NCI-H510A (cell line): Measurements from ENCODE around the gene SMAD2.
"Not testable (repeated sequence)": the region's sequence is repeated elsewhere in the genome, so short reads cannot be mapped to it uniquely, and the experiment has no call there.

Experiments
- DNase-seq: peaks from one replicate; lab custom pipeline; 2025; lab: John Stamatoyannopoulos, UW

SMAD2 gene

DNA sequence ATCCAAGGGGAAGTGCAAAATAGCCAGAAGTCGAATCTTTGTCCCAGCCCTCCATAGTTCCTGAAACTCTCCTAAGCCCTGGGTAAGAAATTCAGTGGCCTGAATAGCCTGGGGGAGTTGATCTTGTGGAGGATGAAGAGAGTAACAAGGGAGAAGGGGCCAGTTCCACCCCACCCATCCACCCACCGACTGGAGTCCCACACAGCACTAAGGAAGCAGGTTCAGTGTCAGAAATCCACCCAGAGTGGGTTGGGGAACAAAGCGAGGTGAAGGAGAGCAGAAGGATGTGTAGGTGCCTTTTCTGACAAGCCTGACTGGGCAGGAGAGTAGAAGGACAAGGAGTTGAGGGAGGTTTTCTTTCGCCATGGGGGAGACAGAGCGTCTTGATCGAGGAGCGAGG is 136.8 kb downstream of the SMAD2 start:
- no peak for DNase-seq

DNA sequence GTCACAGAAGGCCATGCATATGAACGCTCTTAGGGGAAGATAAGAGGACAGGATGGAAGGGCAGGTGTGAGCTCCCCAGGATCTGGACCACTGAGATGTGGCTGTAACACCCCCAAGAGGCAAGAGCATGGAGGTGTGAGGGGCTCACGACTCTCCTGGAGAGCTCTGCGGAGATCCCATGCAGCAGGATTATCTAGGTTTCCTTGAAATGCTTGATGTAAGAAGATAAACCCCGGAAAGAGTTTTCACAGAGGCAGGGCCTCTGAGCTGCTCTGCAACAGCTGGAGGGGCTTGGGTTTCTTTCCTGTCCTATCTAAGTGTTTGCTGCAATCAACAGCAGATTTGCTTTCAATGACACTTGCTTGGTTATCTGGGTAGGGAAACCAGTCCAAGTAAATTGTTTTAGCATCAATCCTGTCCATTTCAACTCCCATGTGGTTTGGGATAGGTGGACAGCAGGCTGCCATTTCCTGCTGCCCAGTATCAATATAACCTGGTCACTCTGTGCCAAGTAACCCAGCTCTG is 138.9 kb downstream of the SMAD2 start:
- DNase-seq = no peak

DNA sequence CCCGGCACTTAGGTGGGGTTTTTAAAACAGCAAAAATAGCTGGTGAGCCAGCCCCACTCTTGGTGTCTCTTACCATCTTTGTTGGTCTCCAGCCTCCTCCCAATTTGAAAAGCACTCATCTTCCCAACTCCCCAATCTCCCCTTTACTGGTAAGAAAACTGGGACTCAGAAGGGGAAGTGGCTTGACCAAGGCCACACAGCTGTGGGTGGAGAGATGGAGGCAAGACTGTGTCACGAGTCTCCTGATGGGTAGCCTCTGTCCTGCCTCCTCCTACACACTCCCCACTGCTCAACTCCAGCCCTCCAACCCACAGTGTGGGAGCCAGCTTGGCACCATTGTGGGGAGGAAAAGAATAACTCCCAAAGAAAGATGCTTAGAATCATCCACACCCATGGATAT is 140.4 kb downstream of the SMAD2 start:
- DNase-seq = no peak

DNA sequence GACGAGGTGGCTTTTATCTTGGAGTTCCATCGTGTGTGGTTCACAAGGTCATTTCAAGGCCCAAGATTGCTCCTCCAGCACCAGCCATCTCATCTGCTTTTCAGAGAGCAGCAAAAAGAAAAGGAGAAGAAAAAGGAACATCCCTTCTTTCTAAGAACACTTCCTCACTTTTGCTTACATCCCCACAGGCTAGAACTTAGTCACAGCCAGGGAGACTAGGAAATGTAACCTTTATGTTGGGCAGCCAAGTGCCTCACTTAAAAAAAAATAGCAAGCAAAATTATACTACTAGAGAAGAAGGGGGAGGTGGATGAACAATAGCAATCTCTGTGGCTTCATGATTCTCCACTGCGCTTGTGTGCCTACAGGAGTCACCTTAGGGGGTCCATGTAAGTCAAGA is 141.8 kb downstream of the SMAD2 start:
- DNase-seq = no peak

DNA sequence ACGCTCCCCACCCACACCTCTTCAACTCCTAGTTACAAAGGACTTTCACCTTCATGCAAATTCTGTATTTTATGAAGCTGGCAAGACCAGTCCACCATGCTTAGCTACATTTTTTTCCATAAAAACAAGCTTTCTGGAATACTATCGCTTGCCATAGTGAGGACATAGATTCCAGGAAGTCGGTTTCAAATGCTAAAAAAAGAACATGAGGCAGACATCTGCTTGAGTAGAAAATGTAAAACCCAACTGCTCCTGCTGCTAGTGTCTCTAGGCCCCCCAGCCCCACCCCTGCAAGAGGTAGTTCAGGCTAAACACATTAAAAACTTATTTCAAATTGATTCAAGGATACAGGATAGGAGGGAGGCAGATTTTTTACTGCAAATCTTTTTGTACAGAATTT is 148.9 kb downstream of the SMAD2 start:
- DNase-seq = no peak

DNA sequence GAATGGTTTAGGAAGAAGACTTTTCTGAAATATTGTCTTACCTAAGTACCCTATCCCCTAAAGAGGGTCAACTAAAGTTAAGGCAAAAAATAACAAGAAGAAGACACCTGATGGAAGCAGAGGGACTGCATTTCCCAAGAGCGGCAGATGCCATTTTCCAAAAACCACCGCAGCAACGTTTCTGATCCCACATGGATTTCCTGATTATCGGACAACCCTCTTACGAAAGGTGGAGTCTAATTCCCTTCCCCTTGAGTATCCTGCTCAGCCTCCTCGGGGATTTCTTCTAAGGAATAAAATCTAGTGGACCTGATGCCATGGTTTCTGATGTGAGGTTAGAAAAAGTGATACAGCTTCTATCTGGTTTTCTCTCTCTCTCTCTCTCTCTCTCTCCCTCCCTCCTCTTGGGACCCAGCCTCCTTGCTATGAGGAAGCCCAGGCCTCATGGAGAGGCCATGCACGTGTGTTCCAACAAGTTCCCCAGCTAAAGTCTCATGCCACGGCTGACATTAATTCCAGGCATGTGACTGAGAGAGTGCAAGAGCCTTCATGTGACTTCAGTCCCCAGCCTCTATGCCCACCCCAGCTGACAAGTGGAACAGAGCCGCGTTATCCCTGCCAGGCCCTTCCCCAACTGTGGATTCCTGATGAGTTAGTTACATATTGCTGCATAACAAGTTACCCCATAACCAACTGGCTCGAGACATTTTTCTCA is 150.3 kb downstream of the SMAD2 start:
- DNase-seq = no peak

DNA sequence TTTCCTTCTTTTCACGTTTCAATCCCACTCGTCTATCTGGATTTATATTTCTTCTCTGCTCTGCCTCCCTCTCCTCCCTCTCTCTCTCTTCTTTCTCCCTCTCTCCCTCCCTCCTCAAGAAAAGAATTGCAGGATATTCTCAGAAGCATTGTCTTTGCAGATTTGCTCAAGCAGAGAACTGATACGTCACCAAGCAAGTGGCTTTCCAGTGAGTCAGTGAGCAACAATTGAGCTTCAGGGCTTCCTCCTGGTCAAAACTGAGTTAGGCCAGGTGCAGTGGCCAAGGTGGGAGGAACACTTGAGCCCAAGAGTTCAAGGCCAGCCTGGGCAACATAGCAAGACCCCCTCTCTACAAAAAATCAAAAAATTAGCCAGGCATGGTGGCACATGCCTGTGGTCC is 151.1 kb downstream of the SMAD2 start:
- no peak for DNase-seq

DNA sequence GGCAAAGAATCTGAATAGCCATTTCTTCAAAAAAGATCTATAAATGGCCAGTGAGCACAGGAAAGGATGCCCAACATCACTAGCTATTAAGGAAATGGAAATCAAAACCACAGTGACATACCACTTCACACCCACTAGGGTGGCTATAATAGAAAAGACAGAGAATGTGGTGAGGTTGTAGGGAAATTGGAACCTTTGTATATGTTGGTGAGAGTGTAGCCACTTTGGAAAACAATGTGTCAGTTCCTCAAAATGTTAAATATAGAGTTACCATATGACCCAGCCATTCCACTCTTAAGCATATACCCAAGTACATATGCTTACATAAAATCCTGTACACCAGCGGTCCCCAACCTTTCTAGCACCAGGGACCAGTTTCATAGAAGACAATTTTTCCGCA is 152.8 kb downstream of the SMAD2 start:
- DNase-seq = no peak

DNA sequence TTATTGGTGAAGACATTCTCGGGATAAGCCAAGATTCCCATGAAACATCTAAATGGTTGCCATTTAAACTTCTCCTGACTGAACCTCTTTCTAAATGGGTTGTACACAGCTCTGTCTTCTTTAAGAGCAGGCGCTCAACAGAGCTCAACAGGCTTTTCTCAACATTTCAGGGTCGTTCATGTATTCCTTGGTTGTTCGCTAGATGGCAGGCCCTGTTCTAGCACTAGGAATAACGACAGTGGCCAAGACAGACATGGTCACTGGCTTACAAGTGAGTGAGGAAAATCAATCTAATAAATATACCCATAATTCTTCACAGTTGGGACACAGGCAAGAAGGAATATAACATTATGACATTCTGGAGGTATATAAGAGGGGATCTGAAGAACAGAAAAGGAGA is 154.5 kb downstream of the SMAD2 start:
- no peak for DNase-seq

DNA sequence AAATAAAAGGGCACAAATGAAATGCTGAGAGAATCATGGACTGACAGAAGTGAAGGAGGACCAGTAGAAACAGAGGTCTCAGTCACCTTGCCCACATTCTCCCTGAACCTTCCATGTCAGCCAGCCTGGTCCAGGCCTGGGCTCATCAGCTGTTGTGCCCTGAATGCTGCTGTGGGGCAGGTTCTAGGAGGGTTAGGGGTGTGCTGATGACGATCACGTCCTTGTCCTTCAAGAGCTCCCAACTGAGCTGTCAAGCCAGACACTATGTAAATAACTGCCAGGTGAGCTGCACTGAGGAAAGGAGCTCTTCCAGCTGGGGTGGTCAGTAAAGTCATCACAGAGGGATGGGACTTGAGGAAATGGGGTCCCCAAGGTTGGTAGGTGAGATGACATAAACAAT is 156.5 kb downstream of the SMAD2 start:
- no peak for DNase-seq

DNA sequence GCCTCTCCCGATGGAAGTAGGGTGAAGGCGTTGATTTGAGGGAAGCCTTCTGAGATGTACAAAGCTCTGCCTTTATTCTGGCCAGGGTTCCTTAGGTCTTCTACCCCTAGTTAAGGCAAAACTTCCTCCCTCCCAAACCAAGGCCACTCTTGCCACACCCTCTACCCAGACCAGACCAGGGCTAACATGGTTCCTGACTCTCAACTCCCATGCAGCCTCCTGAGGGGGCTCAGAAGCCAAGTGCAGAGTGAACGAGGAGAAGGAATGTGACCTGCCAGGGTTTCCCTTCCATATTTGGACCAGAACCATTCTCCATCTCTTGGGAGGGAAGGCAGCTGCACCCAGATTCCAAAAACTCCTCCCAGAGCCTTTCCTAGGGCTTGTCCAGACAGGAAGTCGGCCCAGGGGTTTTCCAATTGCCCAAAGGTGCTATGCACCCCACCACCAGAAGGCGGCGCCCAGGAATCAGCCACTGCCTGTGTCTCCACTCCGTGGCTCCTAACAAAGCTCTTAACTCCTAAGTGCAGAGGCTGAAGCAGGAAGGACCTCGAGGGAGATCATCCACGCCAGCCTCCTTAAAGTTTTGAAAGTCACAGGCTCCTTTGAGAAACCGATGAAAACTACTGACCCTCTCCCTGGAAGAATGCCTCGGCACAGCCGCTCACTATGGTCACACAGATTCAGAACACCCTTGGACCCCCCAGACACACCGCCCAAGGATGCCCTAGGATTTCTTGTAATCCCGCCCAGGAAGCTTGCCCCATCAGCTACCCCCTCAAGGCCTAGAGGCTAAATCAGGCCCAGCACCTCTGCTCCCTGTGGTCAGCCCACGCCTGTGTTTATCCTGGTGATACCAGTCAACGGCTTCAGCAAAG is 157.8 kb downstream of the SMAD2 start:
- DNase-seq = no peak

DNA sequence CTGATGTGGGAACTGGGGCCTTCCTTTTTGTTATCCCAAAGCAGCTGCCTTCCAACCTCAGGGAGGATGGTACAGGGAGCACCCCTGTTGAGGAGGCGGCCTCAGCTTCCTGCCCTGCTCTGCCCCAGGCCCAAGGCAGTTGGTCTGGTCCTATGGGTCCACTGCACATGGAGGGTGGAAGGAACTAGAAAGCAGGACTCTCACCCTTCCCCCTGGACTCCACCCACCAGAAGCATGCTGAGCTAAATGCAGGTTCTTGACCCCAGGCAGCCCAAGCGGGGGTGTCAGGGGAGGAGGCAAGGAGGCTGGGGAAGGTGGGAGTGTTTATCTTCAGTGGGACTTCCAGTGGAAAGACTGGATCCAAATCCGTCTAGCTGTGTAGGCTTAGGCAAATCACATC is 158.5 kb downstream of the SMAD2 start:
- DNase-seq = no peak

DNA sequence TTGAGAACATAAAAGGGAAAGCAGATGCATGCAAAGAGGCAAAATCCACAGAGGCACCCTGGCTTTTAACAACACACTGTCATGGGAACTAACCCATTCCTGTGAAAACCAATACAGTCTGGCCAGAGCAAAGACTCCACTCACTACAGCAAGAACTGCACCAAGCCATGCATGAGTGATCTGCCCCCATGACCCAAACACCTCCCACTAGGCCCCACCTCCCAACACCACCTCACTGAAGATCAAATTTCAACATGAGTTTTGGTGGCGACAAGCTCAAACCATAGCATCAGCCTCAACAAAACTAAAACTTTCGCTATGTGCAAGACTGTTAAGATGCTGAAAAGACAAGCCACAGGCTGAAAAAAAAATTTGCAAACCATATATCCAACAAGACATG is 162.8 kb downstream of the SMAD2 start:
- no peak for DNase-seq

DNA sequence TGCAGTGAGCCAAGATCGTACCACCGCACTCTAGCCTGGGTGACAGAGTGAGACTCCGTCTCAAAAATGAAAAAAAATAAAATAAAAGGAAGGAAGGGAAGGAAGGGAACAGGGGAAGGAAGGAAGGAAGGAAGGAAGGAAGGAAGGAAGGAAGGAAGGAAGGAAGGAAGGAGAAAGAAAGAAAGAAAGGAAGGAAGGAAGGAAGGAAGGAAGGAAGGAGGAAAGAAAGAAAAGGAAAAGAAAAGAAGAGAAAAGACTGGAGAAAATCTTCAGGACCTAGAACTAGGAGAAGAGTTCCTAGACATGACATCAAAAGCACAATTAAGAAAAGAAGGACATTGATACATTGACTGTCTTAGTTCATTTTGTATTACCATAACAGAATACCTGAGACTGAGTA is 163.3 kb downstream of the SMAD2 start:
- not testable (repeated sequence) for DNase-seq
